T follicular helper cell (primary cell): Measurements from ENCODE around the gene PEX14.

Source experiments
- DNase-seq: peaks from one replicate; pipeline ENCODE4 v3.0.0-alpha.2; 2020; ENCODE audit warnings: low read depth

The PEX14 gene

DNA sequence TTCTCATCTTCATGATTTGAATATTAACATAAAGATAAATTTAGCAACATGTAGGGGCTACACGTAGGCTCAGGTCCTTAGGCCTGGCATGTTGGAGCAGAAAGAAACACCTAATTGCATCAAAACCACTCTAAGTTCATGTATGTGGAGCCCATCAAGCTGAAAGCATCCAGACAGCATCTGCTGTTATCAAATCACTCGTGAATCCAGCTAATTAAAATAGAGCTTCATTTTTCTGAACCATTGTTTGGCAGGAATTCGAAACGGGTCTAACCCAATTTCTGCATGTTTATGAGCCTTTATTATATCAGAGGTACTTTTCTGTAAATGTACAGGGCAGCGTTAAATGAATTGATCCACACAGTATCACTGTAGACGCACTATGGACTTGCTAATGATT lies 45.7 kb downstream of the PEX14 start:
- no peak for DNase-seq

DNA sequence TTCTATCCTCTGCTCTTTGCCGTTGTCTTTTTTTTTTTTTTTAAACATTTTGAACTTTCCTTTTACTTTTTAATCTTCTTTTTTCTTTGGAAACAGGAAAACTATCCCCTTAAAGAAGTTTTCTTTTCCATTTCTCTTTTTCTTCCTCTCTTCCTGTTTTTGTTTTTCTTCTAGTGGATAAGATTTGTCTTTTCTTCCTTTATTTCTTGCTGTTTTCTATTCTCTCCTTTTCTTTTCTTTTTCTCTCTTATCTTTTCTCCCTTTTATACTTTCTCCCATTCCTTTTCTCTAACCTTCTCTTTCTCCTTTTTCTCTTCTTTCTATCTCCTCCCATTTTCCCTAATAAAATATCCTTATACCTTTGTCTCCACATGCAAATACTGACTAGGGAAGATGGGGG lies 46.2 kb downstream of the PEX14 start:
- no peak for DNase-seq

DNA sequence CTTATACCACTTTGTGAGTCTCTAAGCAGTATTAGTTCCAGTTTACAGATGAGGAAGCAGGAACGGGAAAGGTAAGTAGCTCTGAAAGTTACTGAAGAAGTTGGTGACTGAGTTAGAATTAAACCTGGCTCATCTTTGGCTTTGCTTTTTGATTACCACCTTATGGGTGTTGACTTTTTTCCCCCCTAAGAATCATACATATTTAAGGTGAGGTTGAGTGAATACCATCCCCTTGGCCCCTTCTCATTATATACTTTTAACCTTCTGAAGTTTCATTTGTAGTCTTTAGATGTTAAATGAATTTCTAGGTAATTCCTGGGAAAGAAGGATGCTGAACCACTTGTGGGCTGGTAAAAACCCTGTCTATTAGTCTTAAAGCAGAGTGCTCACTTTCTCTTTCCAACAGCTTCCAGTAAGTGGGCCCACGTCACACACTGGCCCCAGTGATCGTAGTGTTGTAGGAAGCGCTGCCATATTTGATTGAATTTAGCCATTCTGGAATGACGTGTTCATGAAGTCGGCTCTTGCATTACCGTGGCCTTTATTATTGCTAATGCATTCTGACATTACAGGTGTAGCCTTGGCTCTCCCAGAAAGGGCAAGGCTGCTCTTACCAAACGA lies 46.9 kb downstream of the PEX14 start:
- DNase-seq: no peak

DNA sequence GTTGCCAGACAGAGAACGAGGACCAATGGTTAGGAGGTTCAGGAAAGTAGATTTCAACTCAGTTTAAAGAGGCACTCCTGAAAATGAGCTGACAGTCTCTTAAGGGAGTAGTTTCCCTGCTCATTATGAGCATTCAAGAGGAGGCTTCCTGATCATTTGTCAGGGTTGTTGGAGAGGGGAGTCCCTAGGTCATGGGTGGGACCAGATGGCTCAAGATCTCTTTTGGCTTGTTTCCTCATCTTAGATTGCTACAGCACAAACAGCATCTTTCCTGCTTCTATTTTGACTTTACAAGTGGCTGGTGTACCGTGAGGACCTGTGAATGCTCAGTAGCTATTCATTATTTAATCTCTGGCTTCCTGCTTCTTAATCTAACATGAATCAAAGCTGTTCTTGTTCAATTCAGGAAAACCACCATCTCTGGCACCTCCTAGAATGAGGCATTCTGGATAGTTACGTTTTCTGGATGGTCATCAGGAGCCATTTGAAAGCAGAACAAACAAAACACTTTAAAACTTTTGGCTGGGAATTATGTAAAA lies 47.6 kb downstream of the PEX14 start:
- no peak for DNase-seq

DNA sequence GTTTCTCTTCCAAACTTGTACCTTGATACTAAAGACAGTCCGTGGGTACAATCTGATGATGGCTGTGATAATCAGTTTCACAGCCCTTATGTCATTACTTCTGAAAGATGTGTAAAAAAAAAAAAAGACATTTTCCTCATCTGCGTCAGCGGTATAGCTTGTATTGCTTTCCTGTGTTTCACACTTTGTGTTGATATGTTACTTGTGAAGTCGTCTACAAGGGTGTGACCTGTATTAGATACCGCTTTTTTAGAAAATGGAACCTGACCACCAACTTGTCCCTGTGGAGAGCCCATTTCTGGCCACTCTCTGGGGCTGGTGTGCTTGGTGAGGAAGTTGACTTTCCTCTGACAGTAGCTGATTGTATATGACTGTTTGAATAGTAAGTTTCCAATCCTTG lies 50.5 kb downstream of the PEX14 start:
- no peak for DNase-seq

DNA sequence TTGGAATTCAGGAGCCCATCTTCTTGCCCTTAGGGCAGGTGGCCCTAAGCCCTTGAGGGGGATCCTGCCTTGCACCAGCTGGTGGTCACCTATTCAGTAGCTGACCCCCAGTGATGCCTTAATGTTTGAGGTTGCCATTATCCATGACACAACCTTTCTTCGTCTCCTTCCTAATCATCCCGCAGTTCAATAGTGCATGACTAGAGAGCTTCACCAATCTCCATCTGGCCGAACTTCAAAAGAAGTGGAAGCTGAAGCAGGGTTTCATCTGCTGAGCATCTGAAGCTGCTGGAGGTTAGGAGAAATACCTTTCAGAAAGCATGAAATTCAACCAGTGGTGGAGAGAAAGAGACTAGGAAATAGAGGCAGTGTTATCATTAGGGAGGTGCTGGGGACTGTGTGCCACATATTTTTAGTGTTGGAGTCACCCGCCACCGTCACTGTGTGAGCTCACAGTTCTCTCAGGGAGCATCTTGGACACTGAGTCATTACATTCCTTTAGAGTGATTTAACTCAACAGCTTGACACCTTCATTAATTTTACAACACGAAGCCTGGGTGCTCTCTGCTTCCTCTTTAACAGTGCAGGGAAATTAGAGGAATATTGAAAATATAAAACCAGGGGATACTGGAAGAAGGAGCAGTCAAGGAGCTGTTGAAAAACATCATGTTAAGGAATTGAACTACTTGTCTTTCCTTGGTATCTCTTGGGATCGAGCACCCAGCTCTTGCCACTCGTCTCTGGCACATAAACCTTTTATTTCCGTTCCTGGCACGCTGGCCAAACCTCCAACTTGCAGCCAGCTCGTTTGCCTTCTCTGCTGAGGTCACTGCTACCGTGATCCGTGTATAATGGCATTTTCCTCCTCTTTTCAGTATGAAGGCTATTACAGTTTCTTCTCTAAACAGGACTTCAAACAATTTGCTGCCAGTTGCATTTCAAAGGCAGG lies 53.6 kb downstream of the PEX14 start:
- no peak for DNase-seq

DNA sequence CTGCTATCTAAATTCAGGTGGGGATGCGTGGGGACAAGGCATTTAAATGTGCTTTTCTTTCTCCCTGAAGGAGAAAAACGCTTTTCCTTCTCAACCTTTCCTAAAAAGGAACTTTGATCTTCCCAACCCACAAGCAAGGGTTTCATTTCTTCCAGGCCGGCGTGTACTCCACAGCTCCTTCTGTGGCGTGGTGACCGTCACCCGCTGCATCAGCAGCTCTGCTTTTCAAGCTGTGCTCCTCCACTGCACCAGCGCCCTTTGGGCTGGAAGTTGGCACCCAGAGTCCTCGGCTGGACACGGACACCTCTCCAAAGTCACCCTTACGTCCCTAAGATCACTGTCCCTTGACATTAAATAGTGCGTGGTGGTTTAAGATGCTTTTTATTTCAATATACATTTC lies 54.3 kb downstream of the PEX14 start:
- no peak for DNase-seq

DNA sequence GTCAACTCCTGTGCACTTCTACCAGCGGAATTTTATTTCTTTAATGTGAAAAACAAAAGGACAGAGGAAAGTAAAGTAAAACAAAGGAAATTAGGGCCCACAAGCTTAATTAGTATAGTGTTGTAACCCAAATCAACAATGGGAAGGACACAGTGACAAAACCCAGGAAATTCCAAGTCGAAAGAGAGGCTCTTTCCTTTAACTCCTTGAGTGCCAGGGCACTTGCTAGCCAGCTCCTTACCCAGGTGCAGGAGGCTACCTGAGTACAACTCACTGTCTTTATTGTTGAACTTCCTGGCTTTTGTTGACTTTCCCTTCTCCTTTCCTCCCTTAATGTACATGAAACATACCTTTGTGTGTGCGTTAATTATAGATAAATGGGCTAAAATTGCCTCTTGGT lies 55.0 kb downstream of the PEX14 start:
- DNase-seq: no peak

DNA sequence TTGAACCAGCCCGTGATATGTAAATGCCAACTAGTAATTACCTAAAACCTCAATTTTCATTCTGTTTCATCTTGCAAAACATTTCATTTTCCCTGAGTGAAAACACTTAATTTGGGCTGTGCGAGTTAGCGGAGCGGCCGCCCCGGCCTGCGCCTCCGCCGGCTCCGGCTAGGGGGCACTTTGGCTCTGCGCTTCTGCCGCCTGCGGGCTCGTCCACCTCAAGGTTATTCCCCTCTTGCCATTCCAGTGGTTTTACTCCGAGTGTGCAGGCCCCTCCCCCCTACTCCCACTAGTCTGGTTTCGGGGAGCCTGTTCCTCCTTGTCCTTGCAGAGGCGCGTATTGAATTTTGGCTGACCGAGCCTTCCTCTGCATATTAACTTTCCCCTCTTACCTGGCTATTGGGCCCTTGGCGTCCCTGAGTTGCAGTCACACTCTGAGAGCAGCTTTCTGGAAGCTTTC lies 55.6 kb downstream of the PEX14 start:
- no peak for DNase-seq

DNA sequence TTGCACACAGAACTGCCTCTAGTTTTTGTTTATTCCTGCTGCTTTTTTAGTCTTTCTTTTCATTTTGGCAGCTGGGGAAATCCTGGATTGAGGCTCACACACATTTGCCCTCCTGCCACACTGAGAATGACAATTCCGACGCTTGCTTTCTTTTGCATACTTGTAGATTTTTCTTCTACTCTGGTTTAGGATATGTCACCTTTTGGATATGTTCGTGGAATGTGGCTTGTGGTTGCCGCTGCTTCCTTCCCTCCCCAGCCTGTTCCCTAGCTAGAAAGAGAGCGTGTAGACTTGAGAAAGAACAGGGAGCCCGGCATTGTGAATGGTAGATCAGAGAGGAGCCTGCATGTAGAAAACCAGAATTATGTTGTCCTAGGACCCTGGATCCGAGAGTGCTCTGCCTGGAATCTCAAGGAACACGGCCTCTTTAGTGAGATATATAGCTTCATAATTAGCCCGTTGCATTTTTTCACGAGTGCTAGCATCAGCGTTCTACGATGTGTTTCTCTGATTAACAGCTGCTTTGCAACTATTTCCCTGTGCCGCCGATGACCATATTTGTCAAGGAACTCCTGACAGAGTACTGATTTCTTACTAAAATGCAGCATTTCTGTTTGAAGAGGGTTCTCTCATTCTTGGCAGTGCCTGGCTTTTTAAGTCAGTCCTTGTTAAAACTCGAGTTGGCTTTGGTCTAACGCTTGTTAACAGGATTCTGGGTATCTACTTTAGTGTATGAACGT lies 56.2 kb downstream of the PEX14 start:
- DNase-seq: no peak

DNA sequence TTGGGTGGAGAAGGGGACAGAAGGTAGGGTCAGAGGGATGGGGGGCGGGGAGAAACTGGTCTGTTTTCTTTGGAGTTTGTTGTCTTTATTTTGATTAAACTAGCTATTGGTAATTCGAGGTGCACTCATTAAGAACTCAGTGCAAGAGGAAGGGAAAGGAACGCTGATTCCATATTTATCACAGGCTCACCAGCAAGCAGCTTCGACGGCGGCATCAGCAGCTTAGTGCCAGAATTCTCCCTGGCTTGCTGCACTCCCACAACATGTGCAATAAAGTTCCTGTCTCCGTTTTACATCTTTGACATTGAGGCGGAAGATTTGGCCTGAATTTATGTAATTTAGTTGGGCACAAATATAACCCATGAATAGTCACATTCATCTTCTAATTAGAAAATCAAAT lies 57.6 kb downstream of the PEX14 start:
- no peak for DNase-seq

DNA sequence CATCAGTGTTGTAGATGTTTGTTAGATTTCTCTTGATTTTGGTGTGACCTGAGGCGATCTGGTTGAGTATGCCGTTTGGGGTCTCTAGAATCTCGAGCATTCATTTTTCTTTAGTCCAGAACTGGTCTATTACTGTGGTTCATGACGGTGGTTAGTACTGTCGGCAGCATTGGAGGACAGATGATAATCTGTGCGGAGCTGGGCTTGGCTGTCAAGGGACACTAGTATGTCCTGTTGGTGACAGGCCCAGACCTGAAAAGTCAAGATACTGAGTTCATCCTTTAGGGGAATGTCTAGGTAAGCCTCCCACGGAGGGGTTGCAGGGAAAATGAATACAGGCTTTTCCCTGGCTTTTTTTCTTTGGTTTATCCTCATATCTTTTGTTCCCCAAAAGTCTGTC lies 59.8 kb downstream of the PEX14 start:
- DNase-seq: no peak

DNA sequence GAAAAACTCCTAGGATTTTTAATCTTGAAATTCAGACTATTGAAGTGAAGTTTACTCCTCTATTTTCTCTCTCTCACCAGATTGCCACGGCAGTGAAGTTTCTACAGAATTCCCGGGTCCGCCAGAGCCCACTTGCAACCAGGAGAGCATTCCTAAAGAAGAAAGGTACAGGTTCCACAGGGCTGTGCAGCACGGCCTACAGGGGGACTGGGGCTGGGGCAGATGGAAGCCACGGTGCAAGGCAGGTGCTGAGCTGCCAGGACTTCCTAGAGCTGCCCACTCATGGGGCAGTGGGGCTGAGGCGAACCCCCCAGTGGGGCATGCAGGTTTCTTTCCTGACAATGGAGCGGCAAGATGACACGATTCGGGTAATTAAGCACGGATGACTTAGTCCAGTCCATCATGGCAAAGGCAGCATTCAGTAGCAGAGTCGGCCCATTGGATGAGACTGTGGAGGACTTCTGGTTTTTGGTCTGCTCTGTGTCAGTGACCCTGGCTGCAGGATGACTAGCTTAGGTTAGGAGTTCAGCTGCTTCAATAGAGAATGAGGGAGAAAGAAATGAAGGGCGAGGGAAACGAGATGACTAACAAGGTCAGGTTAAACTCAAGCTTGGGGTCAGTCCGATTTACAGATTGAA lies 61.5 kb downstream of the PEX14 start:
- no peak for DNase-seq

DNA sequence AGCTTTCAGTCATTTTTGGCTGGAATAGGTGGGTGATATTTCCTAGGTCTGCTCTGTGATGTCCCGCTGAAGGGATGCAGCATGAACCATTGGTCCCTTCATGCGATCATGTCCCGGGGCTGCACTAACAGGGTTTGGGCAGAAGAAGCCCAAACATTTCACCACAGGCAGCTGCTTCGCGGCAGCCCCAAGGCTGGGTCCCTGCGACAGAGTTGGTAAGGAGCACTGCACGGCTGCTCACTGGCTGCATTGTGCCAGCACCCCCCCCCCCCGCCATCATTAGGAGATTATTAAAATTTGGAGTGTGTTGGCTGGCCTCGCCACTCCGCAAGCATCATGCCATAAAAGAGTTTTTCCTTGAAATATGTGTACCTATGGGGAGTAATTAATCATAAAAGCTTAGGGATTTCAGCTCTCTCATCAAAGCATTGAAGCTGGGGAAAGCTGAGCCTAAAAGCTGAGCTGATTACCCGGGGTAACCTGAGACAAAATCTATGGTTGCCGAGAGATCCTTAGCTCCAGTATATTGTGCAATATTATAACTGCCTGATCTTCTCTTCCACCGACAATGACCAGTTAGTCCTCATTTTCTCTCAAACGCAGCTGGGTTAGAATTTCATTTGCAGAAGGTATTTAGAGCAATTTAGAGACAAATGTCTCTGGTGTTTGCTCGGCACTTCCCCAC lies 62.5 kb downstream of the PEX14 start:
- no peak for DNase-seq

DNA sequence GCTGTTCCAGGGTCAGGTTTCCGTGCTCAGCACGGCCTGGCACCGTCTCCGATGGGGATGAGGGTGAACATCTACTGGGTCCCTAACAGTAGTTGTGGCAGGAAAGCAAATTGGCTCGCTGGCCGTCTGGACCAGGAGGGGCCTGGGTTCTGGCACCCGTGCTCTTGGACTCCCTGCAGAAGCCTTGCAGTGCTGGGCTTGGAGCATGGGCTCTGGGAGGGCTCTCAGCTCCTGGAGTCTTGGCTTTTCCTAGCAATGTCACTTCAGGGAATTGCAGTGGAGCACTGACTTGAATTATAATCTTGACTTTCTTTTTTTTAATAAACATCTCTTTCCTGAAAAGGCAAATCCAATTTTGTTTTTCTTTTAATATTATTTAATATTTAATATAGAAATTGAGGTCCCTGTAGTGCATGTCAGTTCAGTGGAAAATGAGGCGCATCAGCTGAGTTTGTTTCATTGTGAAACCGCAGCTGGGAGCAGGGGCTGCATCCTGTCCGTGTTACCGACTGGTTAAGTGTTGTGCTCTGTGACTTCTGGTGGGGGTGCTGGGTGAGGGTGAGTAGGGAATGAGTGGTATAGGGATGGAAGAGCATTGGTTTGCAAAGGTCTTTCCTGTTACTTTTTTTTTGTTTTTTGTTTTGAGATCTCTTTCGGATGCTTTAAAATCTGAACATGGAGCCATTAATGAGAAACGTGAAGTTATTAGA lies 64.1 kb downstream of the PEX14 start:
- DNase-seq: no peak

DNA sequence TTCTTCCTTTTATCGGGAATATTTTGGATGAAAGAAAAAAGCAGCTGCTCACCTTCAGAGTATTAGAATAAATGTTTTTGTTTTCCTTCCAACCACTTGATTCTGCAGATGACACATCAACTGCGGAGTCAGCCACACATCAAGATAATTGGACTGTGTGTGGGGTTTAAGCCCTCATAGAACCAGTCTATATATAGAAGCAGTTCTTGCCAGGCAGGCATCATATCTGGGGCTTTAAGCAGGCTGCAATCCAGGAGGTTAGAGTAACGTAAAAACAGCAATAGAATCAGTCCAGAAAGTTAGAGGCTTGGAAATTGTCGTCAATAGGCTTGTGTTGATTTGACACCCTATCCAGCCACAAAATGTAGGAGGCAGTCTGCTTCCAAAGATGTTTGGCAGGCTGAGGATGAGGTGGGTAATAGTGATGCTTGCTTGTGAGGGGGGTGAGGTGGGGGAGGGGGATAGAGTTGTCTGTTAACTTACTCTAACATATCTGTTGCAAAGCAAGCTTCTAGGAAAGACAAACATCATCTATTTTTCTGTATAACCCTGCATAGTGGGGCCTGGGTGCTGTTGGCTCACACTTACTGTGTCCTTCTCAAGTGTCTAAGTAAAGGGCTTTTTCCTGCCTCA lies 64.8 kb downstream of the PEX14 start:
- no peak for DNase-seq

DNA sequence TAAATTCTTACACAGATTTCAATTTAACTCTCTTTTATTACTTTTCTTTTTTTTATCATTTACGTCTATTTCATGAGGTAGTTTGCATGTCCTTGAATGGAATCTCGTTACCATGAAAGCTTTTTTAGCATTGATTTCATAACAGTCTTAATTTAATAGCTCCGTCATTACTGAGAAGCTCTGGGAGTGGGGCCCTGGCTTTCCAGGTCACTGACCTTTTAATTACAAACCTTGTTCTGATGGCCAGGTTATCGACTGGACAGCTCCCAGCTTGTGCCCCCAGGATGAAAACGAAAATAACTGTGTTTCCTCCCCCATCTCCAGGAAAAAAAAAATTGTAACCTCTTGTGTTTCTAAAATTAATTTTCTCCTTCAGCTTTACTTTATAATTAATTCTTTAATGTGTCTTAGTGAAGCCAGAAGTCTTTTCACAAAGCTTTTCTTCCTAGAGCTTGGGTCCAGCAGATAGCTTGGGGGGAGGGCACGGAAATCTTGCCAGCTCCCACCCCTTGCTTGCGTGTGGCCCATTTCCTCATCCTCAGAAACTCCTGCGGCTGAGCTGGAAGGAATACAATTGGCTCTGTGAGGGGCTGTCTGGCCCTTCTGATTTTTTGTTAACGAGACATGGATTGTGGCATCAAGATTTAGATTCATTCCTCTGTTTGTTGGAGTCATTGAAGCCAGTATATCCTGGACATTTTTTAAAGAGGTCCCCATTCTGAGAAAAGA lies 65.7 kb downstream of the PEX14 start:
- DNase-seq: no peak

DNA sequence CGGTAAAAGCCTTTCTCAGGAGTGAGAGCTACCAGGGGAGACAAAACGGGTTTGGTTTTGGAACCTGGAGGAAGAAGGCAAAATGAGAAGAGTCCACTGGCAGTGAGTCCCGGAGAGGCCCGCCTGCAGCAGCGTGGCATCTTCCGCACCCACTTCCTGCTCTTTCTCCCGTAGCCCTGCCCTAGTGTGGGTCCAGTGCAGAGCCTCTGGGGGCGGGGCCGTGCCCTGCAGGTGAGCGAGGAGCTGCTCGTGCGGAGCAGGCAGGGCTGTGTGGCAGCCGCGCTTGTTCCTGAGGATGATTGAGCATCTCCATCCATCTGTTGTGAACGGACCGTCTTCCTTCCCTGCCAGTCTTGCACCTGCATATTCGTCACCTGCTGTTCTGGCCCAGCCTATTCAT lies 66.5 kb downstream of the PEX14 start:
- no peak for DNase-seq

DNA sequence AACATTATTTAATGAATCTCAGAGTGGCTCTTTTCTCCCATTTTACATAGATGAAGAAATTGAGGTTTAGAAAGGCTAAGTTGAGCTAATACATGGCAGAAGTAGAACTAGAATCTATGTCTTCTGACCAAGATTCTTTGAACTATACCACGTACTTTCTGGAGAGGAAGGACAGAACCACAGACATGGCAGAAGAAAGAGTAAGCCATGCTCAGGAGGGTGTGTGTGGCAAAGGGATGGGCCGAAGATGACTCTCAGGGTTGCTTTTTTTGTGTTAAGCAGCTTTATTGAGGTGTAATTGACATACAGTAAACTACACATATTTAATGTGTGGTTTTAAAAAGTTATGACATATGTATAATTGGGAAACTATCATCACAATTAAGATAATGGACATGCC lies 69.5 kb downstream of the PEX14 start:
- no peak for DNase-seq

DNA sequence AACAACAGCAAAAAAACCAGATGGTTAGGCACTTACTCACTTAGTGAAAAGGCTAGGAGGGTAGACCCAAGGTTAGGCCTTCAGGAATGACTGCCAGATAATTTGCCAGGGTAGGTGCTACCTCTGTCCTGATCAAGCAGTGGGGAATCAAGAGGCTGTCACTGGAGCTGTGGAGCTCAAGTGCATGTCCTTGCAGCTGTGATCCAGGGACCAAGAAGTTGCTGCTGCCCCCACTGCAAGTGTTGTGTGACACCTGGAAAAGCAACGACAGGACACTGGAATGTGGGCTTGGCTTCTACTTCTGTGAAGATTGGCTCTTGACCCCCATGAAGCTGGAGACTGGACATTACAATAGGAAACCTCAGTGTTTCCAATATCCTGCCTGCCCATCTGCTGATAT lies 72.1 kb downstream of the PEX14 start:
- no peak for DNase-seq
